HG03520 (cell line): ENCODE measurements around the gene ZFP36.

ENCODE experiments used
- ATAC-seq: cut with Tn5 transposase; IDR thresholded peaks from one replicate; pipeline ENCODE4 v1.9.1; 2021; ENCODE audit warnings: mild to moderate bottlenecking, moderate library complexity; ENCODE audit not compliant: unreplicated experiment

ZFP36 gene

DNA sequence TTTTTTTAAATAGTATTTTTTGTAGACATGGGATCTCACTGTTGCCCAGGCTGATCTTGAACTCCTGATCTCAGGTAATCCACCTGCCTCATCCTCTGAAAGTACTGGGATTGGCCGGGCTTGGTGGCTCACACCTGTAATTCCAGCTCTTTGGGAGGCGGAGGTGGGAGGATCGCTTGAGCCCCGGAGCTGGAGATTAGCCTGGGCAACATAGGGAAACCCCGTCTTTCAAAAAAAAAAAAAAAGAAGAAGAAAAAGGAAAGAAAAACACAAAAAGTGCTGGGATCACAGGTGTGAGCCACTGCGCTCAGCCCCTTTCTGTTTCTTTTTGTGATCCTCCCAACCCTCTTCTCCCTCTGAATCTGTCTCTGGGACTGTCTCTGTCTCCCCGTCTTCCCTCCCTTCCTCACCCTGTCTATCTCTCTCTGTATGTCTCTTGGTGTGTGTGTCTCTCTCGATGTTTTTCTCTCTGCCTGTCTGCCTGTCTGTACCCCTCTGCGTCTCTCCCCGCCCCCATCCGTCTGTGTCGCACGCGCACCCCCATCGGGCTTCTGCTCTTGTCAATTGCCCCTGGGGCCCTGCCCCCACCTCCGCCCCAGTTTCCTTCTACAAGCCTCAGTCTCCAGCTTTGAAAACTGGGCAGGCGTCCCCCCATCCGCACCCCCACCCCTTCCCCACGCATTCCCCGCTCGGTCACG, 540 bp upstream of the ZFP36 start:
- no peak for ATAC-seq

DNA sequence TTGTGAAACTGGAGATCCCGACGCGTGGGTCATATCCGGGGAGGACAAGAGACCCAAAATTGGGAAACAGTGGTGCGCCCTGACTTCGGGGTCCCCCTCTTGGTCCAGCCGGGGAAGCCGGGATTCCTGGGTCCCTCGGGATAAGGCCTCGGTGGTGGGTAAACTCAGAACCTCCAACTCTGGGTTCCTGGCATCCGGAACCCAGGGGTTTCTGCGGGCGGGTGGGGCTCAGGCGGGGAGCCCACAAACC, 688 bp downstream of the ZFP36 start:
- no peak for ATAC-seq

DNA sequence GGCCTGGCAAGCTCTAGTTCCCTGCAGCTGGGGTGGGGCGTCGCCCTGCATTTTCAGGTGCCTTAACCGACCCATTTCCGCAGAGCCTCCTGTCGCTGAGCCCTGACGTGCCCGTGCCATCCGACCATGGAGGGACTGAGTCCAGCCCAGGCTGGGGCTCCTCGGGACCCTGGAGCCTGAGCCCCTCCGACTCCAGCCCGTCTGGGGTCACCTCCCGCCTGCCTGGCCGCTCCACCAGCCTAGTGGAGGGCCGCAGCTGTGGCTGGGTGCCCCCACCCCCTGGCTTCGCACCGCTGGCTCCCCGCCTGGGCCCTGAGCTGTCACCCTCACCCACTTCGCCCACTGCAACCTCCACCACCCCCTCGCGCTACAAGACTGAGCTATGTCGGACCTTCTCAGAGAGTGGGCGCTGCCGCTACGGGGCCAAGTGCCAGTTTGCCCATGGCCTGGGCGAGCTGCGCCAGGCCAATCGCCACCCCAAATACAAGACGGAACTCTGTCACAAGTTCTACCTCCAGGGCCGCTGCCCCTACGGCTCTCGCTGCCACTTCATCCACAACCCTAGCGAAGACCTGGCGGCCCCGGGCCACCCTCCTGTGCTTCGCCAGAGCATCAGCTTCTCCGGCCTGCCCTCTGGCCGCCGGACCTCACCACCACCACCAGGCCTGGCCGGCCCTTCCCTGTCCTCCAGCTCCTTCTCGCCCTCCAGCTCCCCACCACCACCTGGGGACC, 1.2 kb downstream of the ZFP36 start:
- no peak for ATAC-seq

DNA sequence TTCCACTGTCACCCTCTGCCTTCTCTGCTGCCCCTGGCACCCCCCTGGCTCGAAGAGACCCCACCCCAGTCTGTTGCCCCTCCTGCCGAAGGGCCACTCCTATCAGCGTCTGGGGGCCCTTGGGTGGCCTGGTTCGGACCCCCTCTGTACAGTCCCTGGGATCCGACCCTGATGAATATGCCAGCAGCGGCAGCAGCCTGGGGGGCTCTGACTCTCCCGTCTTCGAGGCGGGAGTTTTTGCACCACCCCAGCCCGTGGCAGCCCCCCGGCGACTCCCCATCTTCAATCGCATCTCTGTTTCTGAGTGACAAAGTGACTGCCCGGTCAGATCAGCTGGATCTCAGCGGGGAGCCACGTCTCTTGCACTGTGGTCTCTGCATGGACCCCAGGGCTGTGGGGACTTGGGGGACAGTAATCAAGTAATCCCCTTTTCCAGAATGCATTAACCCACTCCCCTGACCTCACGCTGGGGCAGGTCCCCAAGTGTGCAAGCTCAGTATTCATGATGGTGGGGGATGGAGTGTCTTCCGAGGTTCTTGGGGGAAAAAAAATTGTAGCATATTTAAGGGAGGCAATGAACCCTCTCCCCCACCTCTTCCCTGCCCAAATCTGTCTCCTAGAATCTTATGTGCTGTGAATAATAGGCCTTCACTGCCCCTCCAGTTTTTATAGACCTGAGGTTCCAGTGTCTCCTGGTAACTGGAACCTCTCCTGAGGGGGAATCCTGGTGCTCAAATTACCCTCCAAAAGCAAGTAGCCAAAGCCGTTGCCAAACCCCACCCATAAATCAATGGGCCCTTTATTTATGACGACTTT, 2.0 kb downstream of the ZFP36 start:
- ATAC-seq: no peak

DNA sequence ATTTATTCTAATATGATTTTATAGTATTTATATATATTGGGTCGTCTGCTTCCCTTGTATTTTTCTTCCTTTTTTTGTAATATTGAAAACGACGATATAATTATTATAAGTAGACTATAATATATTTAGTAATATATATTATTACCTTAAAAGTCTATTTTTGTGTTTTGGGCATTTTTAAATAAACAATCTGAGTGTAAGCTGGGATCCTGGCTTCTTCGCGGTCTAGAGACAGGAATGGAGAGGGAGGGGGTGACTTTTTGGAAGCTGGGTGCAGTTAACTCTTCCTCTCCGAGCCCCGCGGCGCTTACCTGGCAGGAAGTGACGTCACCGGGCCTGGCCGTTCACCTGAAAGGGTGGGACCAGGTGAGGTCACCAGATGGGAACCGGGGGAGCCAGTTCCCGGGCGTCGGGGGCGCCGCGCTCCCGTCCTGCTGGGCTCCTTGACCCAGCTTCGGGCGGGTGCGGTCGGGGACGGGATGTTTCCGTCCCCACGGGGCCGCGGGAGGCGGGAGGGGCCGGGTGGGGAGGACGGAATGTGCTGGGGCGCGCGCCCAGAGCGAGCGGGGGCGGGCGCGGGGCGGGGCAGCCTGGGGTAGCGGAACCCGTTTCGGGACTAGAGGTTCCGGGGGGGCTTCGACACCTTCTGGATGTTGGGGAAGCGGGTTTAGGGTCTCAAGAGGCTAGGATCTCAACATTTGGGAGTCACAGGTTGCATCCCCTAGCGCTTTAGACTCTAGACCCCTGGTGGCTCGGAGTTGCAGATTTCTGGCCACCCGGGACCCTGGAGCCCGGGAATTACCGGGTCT, 2.8 kb downstream of the ZFP36 start:
- ATAC-seq: no peak

DNA sequence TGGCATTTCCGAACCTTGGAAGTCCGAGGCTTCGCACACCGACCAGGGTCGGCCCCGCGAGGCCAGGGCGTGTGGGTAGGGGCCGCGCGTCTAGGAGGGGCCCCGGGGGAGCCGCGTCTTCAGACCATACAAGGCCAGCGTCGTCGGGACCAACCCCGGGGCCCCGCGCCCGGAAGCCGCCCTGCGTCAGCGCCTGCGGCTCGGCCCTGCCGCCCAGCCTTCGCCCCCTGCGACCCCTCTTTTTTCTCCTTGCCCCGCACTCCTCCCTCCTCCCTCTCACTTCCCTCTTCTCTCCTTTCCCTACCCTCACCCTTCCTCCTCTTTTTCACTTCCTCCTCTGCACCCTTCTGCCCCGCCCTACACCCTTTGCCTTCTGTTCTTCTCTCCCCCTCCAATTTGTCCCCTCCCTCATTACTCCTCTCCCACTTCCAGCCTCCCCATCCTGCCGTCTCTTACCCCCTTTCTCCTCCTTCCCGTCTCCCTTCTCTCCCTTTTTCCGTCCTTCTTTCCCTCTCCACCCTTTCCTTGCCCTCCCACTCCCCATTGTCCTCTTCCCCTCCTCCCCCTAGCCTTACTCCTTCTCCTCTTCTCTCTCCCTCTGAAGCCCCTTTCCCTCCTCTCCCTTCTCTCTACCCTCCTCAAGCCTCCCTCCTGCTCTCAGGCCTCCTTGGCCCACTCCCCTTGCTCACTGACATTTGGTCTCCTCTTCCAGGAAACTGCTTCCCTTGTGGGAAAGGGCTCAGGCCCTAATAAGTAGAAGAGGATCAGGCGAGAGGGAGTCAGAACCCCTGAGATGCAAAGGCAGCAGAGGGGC, 3.6 kb downstream of the ZFP36 start:
- peak; percentile 14 for ATAC-seq

DNA sequence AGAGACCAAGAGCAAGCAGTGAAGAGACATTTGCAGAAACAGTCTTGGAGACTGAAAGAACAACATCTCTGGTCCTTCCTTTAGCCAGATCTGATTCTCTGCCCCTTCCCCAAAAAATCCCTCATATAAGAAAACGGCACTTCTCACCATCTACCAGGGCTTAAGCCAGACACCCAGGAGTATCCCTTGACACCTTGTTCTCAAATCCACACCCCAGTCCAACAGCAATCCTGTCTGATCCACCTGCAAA, 4.1 kb downstream of the ZFP36 start:
- no peak for ATAC-seq

DNA sequence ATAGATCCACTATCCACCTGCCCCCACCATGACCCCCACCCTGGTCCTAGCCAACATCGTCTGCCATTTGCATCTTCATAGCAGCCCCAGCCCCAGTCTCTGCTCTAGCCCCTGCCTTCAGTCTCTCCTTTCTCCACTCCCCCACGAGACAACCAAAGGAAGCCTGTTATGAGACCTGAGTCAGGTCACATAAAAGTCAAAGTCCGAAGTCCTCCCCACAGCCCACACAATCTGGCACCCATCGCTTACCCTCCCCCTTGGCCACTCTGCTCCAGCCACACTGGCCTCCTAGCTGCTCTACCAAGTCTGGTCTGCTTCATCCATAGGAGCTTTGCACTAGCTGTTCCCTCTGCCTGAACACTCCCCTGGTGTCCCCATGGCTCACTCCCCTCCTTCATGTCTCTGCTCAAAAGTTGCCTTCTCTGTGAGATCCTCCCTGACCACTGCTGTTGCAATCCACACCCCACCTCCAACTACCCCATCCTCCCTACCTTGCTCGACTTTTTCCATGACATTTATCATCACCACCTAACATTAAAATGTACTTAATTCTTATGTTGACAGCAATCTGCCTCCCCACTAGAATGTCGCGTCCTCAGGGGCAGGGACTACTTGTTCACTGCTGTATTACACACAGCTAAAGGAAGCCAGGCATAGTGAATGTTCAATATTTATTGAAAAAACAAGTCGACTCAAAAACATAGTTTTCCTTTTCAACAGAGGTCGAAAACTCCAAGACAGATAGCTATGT, 4.6 kb downstream of the ZFP36 start:
- no peak for ATAC-seq

DNA sequence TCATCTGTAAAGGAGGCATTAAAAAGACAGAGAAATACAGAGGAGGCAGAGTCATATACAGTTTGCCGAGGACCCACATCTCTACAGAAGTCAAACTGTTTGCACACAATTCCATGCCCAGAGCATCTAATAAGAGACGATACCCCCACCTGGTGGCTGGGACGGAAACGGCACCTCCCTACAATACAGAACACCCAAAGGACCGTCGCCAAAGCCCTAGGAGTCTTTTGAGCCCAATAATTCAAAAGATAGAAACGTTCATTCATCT, 5.1 kb downstream of the ZFP36 start:
- ATAC-seq: peak; percentile 19

DNA sequence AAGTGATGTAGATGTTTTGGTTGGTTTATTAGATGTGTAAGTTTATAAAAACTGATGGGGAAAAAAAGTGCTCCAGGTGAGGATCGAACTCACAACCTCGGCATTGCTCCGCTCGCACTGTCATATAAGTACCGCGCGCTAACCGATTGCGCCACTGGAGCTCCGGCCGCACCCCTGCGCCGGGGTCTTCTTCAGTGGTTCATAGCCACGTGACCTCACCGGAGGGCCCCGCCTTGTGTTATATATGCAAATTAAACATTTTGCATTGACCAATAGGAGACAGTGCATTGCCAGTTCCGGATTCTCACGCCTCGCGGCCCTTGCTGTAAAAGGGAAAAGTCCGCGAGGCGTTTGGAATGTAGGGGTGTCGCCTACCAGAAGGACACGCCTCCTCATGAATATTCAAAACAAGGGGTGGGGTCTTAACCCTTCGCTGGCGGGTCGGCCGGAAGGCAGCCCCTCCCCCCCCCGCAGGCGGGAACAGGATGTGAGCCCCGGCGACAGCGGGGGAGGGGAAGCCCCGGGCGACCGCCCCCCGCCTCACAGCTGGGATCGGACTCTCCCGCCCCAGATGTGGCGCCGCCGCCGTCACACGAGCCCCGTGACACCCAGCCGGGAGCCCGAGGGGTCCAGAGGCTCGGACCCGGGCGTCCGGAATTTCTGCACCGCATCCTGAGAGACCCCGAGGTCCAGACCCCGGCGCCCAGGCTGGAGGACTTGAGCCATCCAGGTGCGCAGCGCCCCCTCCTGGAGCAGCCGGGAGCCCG, 5.6 kb downstream of the ZFP36 start, which contains the start of gene PLEKHG2:
Gene PLEKHG2, plus strand, starts transcription at position 570 of the 767 bp plus-strand sequence. CDS start 1,418 bp downstream, outside the sequence.
- peak; percentile 51 for ATAC-seq

DNA sequence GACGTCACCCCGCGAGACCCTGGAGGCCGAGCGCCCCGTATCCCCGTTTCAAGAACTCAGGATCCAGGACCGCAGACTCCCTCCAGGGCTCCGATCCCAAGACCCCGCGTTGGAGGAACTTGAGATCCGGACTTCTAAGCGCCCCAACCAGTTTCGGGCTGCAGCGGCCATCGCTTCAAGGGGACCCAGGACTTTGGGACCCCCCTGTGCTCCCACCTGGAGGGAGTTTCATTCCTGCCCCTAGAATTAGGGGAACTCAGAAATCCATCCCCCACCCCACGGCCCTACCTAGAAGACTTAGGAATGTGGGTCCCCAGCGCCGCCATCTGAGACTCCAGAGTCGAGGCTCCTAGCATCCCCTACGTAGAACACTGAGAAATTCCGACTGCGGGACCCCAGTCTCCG, 6.2 kb downstream of the ZFP36 start:
- no peak for ATAC-seq

DNA sequence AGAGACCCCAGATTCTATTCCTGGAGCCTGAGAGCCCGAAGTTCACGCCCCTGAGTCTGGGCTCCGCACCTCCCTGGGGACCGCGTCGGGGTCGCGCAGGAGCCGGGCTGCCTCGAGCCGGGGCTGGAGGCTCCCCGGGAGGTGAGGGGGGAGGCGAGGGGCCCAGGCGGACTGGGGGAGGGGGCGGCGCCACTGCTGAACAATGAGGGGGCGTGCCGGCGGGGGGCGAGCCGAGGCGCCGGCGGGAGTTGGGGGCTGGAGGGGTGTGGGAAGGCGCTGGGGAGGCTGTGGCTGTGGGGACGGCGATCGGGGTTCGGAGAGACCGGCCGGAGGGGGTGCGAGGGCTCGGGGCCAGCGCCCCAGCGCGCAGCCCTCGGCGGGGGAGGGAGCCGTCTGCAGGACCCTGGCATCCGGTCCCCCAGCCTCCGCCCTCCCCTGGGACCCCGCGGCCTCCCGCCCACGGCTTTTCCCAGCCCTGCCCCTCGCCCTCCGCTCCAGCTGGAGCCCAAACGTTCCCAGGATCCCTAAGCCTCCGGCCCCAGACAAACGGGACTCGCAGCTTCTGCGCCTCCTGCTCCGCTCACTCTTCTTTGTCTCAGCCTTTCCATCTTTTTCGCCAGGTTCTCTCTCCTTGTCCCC, 6.7 kb downstream of the ZFP36 start:
- no peak for ATAC-seq

DNA sequence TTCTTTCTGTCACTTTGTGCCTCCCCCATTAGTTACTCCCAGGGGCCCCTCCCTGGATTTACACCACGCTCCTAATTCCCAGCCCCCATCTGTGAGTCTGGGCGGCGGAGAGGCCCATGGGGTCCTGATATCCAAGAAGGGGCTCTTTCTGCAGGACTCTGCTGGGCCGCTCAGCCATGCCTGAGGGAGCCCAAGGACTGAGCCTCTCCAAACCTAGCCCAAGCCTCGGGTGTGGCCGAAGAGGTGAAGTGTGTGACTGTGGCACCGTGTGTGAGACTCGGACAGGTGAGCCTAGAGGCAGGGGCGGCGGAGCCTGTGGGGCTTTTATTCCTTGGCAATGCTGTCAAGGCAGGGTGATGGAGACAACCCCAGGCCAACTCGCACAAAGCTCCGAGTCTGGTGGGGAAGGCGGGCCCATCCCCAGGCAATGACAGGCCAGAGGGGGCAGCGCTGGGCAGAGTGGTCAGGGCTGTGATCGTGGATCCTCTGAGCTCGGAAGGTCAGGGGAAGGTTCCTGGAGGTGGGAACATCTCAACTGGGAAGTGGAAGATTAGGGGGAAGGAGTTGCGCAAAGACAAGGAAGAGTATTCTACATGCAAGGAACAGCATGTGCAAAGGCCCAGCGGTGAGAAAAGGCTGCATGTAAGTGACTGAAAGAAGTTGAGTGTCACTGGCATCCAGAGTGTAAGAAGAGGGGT, 7.4 kb downstream of the ZFP36 start:
- no peak for ATAC-seq

DNA sequence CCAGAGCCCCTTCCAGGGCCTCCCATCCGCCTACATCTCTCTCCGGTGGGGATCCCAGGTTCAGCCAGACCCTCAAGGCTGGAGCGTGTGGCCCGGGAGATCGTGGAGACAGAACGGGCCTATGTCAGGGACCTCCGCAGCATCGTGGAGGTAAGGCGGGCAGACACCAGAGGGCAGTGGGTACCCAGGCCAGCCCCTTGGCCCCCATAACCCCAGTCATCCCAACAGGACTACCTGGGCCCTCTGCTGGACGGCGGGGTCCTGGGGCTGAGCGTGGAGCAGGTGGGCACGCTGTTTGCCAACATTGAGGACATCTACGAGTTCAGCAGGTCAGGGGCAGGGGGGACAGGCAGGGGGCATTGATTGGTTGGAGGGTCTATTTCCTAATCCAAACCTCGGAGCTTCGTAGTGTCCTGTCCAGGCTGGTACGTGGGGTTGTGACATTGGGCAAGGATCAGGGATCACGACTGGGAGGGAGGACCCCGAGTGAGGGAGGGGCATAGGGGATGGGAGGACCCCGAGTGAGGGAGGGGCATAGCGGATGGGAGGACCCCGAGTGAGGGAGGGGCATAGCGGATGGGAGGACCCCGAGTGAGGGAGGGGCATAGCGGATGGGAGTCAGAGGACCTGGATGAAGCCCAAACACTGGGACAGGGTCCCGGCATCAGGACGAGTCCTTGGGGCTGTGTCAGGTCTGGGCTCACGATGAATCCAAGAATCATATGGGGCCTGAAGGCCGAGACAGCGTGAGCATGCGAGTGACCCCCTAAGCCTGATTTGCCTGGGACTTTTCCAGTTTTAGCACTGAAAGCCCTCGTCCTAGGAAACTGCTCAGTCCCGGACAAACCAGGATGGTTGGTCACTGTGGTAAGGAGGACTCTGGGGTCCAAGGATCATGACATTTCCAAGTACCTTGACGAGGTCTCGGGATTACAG, 8.7 kb downstream of the ZFP36 start:
- ATAC-seq: no peak

DNA sequence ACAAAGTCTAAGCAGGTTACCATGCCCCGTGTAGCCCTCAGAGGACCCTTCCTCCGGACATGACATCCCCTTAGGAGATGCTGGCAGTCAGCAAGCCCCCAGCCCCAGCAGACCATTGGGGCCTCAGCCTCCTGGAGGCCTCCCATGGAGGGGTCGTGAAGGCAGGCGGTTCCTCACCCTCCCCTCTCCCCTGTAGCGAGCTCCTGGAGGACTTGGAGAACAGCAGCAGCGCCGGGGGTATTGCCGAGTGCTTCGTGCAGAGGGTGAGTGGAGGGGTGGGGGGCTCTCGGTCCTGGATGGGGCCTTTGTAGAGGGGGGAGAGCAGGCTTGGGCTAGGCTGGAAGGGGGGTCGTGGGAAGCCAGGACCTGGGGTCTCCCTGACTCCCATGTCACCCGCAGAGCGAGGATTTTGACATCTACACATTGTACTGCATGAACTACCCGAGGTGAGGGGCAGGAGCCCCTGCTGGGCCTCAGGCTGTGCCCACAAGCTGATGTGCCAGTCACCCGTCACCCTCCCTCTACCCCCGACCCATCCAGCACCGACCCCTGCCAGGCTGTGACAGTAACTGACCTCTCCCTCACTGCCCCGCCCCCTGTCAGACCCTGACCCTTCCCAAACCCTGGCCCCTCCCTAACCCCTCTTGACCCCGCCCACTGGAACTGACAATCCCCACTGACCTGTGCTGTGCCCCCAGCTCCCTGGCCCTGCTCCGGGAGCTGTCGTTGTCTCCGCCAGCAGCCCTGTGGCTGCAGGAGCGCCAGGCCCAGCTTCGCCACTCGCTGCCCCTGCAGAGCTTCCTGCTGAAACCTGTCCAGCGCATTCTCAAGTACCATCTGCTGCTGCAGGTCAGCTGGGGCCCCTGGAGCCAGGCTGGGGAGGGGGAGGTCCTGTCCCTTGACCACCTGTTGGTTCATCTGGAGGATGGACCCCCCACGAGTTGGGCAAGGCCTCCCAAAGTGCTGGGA, 9.8 kb downstream of the ZFP36 start:
- ATAC-seq: no peak
